ENCODE results near the gene DLST. TPM values are rescaled to one million over a fixed set of nuclear protein-coding genes. Genes with fewer than 3 reads are reported as not detected.

The DLST gene
- total RNA-seq, 1 experiment from 2014 or later = 112 TPM

DNA sequence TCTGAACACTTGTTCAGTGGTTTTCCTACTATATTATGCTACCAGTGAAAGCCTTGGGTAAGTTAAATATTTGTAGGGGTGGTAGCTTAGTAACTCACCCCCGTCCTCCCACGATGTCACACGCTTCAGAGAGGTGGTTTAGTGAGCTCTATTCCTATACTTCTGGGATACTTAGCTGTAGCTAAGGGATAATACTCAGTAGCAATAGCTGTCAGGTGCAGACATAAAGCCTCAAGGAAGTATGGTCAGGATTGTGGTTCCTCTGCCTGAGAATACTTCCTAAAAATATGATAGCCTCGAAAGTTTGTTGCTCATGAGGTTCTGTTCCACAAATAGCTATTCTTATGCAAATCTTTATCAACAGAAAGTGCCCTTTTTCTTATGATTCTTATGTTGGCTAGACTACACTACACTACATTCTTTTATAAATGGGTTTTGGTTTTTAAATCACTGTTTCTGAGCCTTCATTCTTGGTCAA, 11.9 kb downstream of the DLST start:
- H3K27ac Mint-ChIP-seq = no peak overlapping the region
- H3K4me1 Mint-ChIP-seq = peaks cover 3% of the 10 kb centered on the region
- H3K9me3 Mint-ChIP-seq = no peaks in the 10 kb centered on the region
- H3K4me3 Mint-ChIP-seq = no peak overlapping the region
- TF ChIP-seq, protein P1, sequence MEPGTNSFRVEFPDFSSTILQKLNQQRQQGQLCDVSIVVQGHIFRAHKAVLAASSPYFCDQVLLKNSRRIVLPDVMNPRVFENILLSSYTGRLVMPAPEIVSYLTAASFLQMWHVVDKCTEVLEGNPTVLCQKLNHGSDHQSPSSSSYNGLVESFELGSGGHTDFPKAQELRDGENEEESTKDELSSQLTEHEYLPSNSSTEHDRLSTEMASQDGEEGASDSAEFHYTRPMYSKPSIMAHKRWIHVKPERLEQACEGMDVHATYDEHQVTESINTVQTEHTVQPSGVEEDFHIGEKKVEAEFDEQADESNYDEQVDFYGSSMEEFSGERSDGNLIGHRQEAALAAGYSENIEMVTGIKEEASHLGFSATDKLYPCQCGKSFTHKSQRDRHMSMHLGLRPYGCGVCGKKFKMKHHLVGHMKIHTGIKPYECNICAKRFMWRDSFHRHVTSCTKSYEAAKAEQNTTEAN (CRISPR knock-in tag; IDR thresholded peaks at IDR 0.05) = no peak
- TF ChIP-seq ESRRA (CRISPR knock-in tag; IDR thresholded peaks at IDR 0.05; ENCODE audit: borderline replicate concordance) = no peak
- TF ChIP-seq, protein P2, sequence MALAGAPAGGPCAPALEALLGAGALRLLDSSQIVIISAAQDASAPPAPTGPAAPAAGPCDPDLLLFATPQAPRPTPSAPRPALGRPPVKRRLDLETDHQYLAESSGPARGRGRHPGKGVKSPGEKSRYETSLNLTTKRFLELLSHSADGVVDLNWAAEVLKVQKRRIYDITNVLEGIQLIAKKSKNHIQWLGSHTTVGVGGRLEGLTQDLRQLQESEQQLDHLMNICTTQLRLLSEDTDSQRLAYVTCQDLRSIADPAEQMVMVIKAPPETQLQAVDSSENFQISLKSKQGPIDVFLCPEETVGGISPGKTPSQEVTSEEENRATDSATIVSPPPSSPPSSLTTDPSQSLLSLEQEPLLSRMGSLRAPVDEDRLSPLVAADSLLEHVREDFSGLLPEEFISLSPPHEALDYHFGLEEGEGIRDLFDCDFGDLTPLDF (CRISPR knock-in tag; IDR thresholded peaks at IDR 0.05) = no peak
- POLR2A ChIA-PET = interaction anchor here (0.6 kb wide), 1 partner anchor 377 kb away, joined by 3 read pairs; no protein-coding TSS in a partner anchor
- H3K27me3 Mint-ChIP-seq (ENCODE audit: low read depth) = no peaks in the 10 kb centered on the region
- H3K36me3 Mint-ChIP-seq = peaks cover 87% of the 10 kb centered on the region
- ATAC-seq (no peak), DNase-seq (ENCODE audit: low spot score) (no peak)
- CTCF ChIA-PET = interaction anchor here (0.7 to 2.7 kb wide), 7 partner anchors 12 to 51 kb away, joined by 3 to 18 read pairs (median 4); partner anchors contain the start of gene PROX2

DNA sequence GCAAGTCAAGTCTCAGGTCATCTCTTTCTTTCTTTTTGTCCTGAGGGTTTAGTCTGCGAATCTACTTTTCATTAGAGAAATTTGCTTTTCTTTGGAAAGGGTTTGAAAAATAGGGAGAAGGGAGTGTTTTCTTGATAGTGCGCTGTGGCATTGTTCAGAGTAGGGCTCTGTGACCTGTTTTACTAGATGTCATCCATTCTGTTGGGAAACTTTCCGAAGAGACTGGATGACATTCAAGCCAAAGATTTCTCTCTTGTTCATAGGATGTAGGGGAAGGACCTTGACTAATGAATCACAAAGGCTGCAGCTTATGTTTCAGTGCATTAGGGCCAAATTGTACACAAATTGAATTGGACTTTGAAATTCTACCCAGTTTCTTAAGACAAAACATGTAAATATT, 14.7 kb downstream of the DLST start:
- Mint-ChIP-seq H3K4me3 (no peak overlapping the region), H3K36me3 (peaks cover 93% of the 10 kb centered on the region), H3K27ac (no peak overlapping the region), H3K4me1 (no peaks in the 10 kb centered on the region), H3K9me3 (no peaks in the 10 kb centered on the region), H3K27me3 (ENCODE audit: low read depth) (no peaks in the 10 kb centered on the region)
- no peak for DNase-seq (ENCODE audit: low spot score)
- ChIA-PET POLR2A (no interaction called here), CTCF (interaction anchor here (0.8 to 1.8 kb wide), 6 partner anchors 9 to 49 kb away, joined by 3 to 9 read pairs (median 4); no protein-coding TSS in a partner anchor)
- no peak for ATAC-seq
- TF ChIP-seq, protein P2 (CRISPR knock-in tag; IDR thresholded peaks at IDR 0.05) = no peak
- TF ChIP-seq TEAD1 (CRISPR knock-in tag; IDR thresholded peaks at IDR 0.05) (no peak), JUN (CRISPR knock-in tag; IDR thresholded peaks at IDR 0.05) (no peak), SP1 (CRISPR knock-in tag; conservative IDR thresholded peaks at IDR 0.05) (no peak), ZNF416 (CRISPR knock-in tag; IDR thresholded peaks at IDR 0.05) (no peak), CBFB (CRISPR knock-in tag; IDR thresholded peaks at IDR 0.05; ENCODE audit: low read depth) (no peak), FOXP1 (CRISPR knock-in tag; IDR thresholded peaks at IDR 0.05; ENCODE audit: borderline replicate concordance) (no peak)
- TF ChIP-seq, protein P3, sequence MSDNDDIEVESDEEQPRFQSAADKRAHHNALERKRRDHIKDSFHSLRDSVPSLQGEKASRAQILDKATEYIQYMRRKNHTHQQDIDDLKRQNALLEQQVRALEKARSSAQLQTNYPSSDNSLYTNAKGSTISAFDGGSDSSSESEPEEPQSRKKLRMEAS (CRISPR knock-in tag; IDR thresholded peaks at IDR 0.05) = no peak
- TF ChIP-seq, protein P4, sequence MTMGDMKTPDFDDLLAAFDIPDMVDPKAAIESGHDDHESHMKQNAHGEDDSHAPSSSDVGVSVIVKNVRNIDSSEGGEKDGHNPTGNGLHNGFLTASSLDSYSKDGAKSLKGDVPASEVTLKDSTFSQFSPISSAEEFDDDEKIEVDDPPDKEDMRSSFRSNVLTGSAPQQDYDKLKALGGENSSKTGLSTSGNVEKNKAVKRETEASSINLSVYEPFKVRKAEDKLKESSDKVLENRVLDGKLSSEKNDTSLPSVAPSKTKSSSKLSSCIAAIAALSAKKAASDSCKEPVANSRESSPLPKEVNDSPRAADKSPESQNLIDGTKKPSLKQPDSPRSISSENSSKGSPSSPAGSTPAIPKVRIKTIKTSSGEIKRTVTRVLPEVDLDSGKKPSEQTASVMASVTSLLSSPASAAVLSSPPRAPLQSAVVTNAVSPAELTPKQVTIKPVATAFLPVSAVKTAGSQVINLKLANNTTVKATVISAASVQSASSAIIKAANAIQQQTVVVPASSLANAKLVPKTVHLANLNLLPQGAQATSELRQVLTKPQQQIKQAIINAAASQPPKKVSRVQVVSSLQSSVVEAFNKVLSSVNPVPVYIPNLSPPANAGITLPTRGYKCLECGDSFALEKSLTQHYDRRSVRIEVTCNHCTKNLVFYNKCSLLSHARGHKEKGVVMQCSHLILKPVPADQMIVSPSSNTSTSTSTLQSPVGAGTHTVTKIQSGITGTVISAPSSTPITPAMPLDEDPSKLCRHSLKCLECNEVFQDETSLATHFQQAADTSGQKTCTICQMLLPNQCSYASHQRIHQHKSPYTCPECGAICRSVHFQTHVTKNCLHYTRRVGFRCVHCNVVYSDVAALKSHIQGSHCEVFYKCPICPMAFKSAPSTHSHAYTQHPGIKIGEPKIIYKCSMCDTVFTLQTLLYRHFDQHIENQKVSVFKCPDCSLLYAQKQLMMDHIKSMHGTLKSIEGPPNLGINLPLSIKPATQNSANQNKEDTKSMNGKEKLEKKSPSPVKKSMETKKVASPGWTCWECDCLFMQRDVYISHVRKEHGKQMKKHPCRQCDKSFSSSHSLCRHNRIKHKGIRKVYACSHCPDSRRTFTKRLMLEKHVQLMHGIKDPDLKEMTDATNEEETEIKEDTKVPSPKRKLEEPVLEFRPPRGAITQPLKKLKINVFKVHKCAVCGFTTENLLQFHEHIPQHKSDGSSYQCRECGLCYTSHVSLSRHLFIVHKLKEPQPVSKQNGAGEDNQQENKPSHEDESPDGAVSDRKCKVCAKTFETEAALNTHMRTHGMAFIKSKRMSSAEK (CRISPR knock-in tag; IDR thresholded peaks at IDR 0.05; ENCODE audit: borderline replicate concordance) = no peak
- TF ChIP-seq, protein P5, sequence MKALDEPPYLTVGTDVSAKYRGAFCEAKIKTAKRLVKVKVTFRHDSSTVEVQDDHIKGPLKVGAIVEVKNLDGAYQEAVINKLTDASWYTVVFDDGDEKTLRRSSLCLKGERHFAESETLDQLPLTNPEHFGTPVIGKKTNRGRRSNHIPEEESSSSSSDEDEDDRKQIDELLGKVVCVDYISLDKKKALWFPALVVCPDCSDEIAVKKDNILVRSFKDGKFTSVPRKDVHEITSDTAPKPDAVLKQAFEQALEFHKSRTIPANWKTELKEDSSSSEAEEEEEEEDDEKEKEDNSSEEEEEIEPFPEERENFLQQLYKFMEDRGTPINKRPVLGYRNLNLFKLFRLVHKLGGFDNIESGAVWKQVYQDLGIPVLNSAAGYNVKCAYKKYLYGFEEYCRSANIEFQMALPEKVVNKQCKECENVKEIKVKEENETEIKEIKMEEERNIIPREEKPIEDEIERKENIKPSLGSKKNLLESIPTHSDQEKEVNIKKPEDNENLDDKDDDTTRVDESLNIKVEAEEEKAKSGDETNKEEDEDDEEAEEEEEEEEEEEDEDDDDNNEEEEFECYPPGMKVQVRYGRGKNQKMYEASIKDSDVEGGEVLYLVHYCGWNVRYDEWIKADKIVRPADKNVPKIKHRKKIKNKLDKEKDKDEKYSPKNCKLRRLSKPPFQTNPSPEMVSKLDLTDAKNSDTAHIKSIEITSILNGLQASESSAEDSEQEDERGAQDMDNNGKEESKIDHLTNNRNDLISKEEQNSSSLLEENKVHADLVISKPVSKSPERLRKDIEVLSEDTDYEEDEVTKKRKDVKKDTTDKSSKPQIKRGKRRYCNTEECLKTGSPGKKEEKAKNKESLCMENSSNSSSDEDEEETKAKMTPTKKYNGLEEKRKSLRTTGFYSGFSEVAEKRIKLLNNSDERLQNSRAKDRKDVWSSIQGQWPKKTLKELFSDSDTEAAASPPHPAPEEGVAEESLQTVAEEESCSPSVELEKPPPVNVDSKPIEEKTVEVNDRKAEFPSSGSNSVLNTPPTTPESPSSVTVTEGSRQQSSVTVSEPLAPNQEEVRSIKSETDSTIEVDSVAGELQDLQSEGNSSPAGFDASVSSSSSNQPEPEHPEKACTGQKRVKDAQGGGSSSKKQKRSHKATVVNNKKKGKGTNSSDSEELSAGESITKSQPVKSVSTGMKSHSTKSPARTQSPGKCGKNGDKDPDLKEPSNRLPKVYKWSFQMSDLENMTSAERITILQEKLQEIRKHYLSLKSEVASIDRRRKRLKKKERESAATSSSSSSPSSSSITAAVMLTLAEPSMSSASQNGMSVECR (CRISPR knock-in tag; IDR thresholded peaks at IDR 0.05; ENCODE audit: borderline replicate concordance) = no peak
- TF ChIP-seq, protein P6, sequence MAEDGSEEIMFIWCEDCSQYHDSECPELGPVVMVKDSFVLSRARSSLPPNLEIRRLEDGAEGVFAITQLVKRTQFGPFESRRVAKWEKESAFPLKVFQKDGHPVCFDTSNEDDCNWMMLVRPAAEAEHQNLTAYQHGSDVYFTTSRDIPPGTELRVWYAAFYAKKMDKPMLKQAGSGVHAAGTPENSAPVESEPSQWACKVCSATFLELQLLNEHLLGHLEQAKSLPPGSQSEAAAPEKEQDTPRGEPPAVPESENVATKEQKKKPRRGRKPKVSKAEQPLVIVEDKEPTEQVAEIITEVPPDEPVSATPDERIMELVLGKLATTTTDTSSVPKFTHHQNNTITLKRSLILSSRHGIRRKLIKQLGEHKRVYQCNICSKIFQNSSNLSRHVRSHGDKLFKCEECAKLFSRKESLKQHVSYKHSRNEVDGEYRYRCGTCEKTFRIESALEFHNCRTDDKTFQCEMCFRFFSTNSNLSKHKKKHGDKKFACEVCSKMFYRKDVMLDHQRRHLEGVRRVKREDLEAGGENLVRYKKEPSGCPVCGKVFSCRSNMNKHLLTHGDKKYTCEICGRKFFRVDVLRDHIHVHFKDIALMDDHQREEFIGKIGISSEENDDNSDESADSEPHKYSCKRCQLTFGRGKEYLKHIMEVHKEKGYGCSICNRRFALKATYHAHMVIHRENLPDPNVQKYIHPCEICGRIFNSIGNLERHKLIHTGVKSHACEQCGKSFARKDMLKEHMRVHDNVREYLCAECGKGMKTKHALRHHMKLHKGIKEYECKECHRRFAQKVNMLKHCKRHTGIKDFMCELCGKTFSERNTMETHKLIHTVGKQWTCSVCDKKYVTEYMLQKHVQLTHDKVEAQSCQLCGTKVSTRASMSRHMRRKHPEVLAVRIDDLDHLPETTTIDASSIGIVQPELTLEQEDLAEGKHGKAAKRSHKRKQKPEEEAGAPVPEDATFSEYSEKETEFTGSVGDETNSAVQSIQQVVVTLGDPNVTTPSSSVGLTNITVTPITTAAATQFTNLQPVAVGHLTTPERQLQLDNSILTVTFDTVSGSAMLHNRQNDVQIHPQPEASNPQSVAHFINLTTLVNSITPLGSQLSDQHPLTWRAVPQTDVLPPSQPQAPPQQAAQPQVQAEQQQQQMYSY (CRISPR knock-in tag; IDR thresholded peaks at IDR 0.05) = no peak
- TF ChIP-seq, protein P7, sequence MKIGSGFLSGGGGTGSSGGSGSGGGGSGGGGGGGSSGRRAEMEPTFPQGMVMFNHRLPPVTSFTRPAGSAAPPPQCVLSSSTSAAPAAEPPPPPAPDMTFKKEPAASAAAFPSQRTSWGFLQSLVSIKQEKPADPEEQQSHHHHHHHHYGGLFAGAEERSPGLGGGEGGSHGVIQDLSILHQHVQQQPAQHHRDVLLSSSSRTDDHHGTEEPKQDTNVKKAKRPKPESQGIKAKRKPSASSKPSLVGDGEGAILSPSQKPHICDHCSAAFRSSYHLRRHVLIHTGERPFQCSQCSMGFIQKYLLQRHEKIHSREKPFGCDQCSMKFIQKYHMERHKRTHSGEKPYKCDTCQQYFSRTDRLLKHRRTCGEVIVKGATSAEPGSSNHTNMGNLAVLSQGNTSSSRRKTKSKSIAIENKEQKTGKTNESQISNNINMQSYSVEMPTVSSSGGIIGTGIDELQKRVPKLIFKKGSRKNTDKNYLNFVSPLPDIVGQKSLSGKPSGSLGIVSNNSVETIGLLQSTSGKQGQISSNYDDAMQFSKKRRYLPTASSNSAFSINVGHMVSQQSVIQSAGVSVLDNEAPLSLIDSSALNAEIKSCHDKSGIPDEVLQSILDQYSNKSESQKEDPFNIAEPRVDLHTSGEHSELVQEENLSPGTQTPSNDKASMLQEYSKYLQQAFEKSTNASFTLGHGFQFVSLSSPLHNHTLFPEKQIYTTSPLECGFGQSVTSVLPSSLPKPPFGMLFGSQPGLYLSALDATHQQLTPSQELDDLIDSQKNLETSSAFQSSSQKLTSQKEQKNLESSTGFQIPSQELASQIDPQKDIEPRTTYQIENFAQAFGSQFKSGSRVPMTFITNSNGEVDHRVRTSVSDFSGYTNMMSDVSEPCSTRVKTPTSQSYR (CRISPR knock-in tag; IDR thresholded peaks at IDR 0.05) = no peak
